CD4-positive, alpha-beta memory T cell (primary cell): ENCODE data around the gene SPOPL. TPM values are rescaled to one million over a fixed set of nuclear protein-coding genes. Genes with fewer than 3 reads are reported as not detected.
A peak's percentile ranks its signal among the peaks of the same experiment; 100 is the strongest.
"Not testable (repeated sequence)": the region's sequence is repeated elsewhere in the genome, so short reads cannot be mapped to it uniquely, and the experiment has no call there.

ENCODE experiments used
- CTCF ChIA-PET: fragments of 350-600 bp; sonication (Branson Sonifier 250); formaldehyde crosslinking; loops from one replicate; lab custom pipeline; 2021; ENCODE audit warnings: inconsistent platforms; ENCODE audit not compliant: partially characterized antibody; lab: Charles Lee
- POLR2A ChIA-PET: fragments of 350-600 bp; sonication (Branson Sonifier 250); formaldehyde crosslinking; loops from one replicate; lab custom pipeline; 2021; ENCODE audit not compliant: partially characterized antibody; lab: Charles Lee
- DNase-seq, 5 donors: peaks; one replicate each; pipeline versions ENCODE4 v3.0.0 to v3.0.0-alpha.2; 2020 to 2022; ENCODE audit warnings: mixed read lengths in 1 of 5
- H3K27ac ChIP-seq: one replicate; pipeline ENCODE4 v1.7.0; 2013; ENCODE audit warnings: low read depth, low read length
- H3K27me3 ChIP-seq: 2 replicates; pipeline ENCODE4 v1.7.0; 2013; ENCODE audit warnings: mild to moderate bottlenecking, low read length, moderate library complexity; ENCODE audit not compliant: insufficient read depth
- H3K36me3 ChIP-seq: 2 replicates; pipeline ENCODE4 v1.7.0; 2013; ENCODE audit warnings: mild to moderate bottlenecking, low read length, moderate library complexity; ENCODE audit not compliant: insufficient read depth
- H3K4me1 ChIP-seq: 2 replicates; pipeline ENCODE4 v1.7.0; 2013; ENCODE audit warnings: mild to moderate bottlenecking, low read length, moderate library complexity; ENCODE audit not compliant: insufficient read depth
- H3K4me3 ChIP-seq, 2 donors: one replicate each; pipeline ENCODE4 v1.7.0; 2013; ENCODE audit warnings: low read length in 2 of 2, mild to moderate bottlenecking in 1 of 2
- H3K9me3 ChIP-seq, 2 donors: one replicate each; pipeline ENCODE4 v1.7.0; 2013; ENCODE audit warnings: low read length in 2 of 2, control low read depth in 1 of 2; ENCODE audit not compliant: control insufficient read depth in 1 of 2
- H3K27ac Mint-ChIP-seq, 7 donors: one replicate each; pipeline ENCODE4 v1.8.0; 2020 to 2021; ENCODE audit warnings: mixed read lengths in 7 of 7, mild to moderate bottlenecking in 6 of 7, inconsistent platforms in 3 of 7, moderate library complexity in 3 of 7
- H3K27me3 Mint-ChIP-seq, 2 donors: one replicate each; pipeline ENCODE4 v1.8.0; 2020 to 2021; ENCODE audit warnings: mixed read lengths in 2 of 2
- H3K36me3 Mint-ChIP-seq, 2 donors: one replicate each; pipeline ENCODE4 v1.8.0; 2020 to 2021; ENCODE audit warnings: mixed read lengths in 2 of 2, inconsistent platforms in 1 of 2, mild to moderate bottlenecking in 1 of 2
- H3K4me1 Mint-ChIP-seq, 4 donors: one replicate each; pipeline ENCODE4 v1.8.0; 2020 to 2021; ENCODE audit warnings: mixed read lengths in 4 of 4, mild to moderate bottlenecking in 1 of 4
- H3K4me3 Mint-ChIP-seq, 8 donors: one replicate each; pipeline ENCODE4 v1.8.0; 2020 to 2021; ENCODE audit warnings: mixed read lengths in 8 of 8, mild to moderate bottlenecking in 7 of 8, moderate library complexity in 6 of 8, inconsistent platforms in 3 of 8
- H3K9me3 Mint-ChIP-seq, 8 donors: one replicate each; pipeline ENCODE4 v1.8.0; 2020 to 2021; ENCODE audit warnings: mixed read lengths in 8 of 8, mild to moderate bottlenecking in 5 of 8, inconsistent platforms in 3 of 8, moderate library complexity in 1 of 8
- intact Hi-C: fragments of 100-400 bp; cut with micrococcal nuclease; formaldehyde crosslinking; loops from one replicate; pipeline ENCODE4 v1.15.1; 2023
- polyA plus RNA-seq, 2 donors: library from polyadenylated mRNA; unstranded; fragments of 300-500 nt; fragmentation: Illumina TruSeq; gene quantifications; one replicate each; pipeline ENCODE4 v1.2.3, GENCODE V29; 2021
- total RNA-seq, 2 experiments: library from RNA; stranded (reverse); gene quantifications; one replicate each; pipeline ENCODE4 v1.2.3, GENCODE V29; 2021

Gene SPOPL
- total and polyA plus RNA-seq, 4 experiments from 2014 or later = 0.71 to 18.6 (median 10.3) TPM

DNA sequence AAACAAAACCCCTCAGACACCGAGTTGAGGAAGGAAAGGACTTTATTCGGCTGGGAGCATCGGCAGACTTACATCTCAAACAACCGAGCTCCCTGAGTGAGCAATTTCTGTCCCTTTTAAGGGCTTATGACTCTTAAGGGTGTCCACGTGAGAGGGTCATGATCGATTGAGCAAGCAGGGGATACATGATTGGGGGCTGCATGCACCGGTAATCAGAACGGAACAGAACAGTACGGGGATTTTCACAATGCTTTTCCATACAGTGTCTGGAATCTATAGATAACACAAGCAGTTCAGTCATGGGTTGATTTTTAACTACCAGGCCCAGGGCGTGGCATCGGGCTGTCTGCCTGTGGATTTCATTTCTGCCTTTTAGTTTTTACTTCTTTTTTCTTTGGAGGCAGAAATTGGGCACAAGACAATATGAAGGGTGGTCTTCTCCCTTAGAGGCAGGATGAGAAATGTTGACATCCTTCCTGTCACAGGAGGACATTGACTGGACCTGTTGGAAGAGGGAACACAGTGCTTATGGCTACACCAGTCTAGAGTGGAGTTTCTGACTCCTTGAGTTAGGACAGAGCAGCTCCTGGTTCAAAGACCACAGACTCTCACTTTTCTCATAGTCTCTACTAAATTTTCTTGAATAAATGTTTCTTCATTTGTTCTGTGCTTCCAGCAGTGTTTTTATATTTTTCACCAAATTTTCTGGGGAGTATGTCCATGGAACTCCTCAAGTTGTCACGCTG lies 35.8 kb downstream of the SPOPL start:
- no peak for DNase-seq
- Mint-ChIP-seq H3K27me3 (no peaks in the 10 kb centered on the region), H3K4me3 (no peak overlapping the region), H3K9me3 (peaks cover 0 to 28% (median 22%) of the 10 kb centered on the region in 8 donors), H3K27ac (no peak overlapping the region), H3K36me3 (peaks cover 37 to 51% of the 10 kb centered on the region in 2 donors), H3K4me1 (peaks cover 18 to 31% (median 22%) of the 10 kb centered on the region in 4 donors)
- POLR2A ChIA-PET = no interaction called here
- Histone ChIP-seq H3K27me3 (no peaks in the 10 kb centered on the region), H3K36me3 (peaks cover 7% of the 10 kb centered on the region), H3K4me1 (no peaks in the 10 kb centered on the region), H3K27ac (no peak overlapping the region), H3K9me3 (peaks cover 0 to 5% of the 10 kb centered on the region in 2 donors), H3K4me3 (no peak overlapping the region)
- intact Hi-C loops = no loop called here
- CTCF ChIA-PET = no interaction called here

- not testable (repeated sequence) for H3K9me3 ChIP-seq
These were observed 42.6 kb downstream of the SPOPL start for GRCh38 chr2:138544206-138544605.

GRCh38 chr2:138548796-138549195 lies 47.2 kb downstream of the SPOPL start:
- H3K36me3 ChIP-seq = peaks cover 7% of the 10 kb centered on the region
- H3K9me3 Mint-ChIP-seq = no peaks in the 10 kb centered on the region
- H3K27ac ChIP-seq = no peak overlapping the region
- H3K9me3 ChIP-seq = no peaks in the 10 kb centered on the region
- H3K36me3 Mint-ChIP-seq = peaks cover 39 to 44% of the 10 kb centered on the region in 2 donors
- intact Hi-C loops = no loop called here
- DNase-seq = no peak
- ChIA-PET CTCF (no interaction called here), POLR2A (no interaction called here)
- H3K4me3 ChIP-seq = no peak overlapping the region
- H3K27ac Mint-ChIP-seq = no peak overlapping the region
- no peaks in the 10 kb centered on the region for H3K27me3 ChIP-seq
- H3K27me3 Mint-ChIP-seq = no peaks in the 10 kb centered on the region
- H3K4me1 ChIP-seq = no peaks in the 10 kb centered on the region
- no peak overlapping the region for H3K4me3 Mint-ChIP-seq
- peaks cover 9 to 22% (median 19%) of the 10 kb centered on the region in 4 donors for H3K4me1 Mint-ChIP-seq

More at GRCh38 chr2:138544206-138544605, 42.6 kb downstream of the SPOPL start:
- H3K27ac Mint-ChIP-seq, CTCF ChIA-PET, POLR2A ChIA-PET, H3K27me3 Mint-ChIP-seq, H3K36me3 ChIP-seq, H3K27me3 ChIP-seq, H3K4me1 ChIP-seq, H3K27ac ChIP-seq, DNase-seq, H3K4me3 ChIP-seq, H3K4me3 Mint-ChIP-seq, intact Hi-C loops, H3K9me3 Mint-ChIP-seq: not testable (repeated sequence)
- Mint-ChIP-seq H3K36me3 (peaks cover 21 to 25% of the 10 kb centered on the region in 2 donors), H3K4me1 (peaks cover 22 to 47% (median 36%) of the 10 kb centered on the region in 4 donors)

GRCh38 chr2:138550172-138550571 lies 48.6 kb downstream of the SPOPL start:
- H3K4me1 Mint-ChIP-seq = peaks cover 5 to 18% (median 11%) of the 10 kb centered on the region in 4 donors
- Histone ChIP-seq H3K4me3 (no peak overlapping the region), H3K27ac (no peak overlapping the region), H3K27me3 (no peaks in the 10 kb centered on the region), H3K9me3 (no peaks in the 10 kb centered on the region), H3K4me1 (no peaks in the 10 kb centered on the region), H3K36me3 (peaks cover 10% of the 10 kb centered on the region)
- no peak for DNase-seq
- POLR2A ChIA-PET = no interaction called here
- intact Hi-C loops = no loop called here
- no peaks in the 10 kb centered on the region for H3K27me3 Mint-ChIP-seq
- peaks cover 46% of the 10 kb centered on the region in 2 donors for H3K36me3 Mint-ChIP-seq
- H3K4me3 Mint-ChIP-seq = no peak overlapping the region
- no peak overlapping the region for H3K27ac Mint-ChIP-seq
- H3K9me3 Mint-ChIP-seq = peaks cover 0 to 2% (median 0%) of the 10 kb centered on the region in 8 donors
- CTCF ChIA-PET = no interaction called here

- Histone ChIP-seq H3K27me3 (no peaks in the 10 kb centered on the region), H3K27ac (no peak overlapping the region), H3K36me3 (peaks cover 10% of the 10 kb centered on the region), H3K4me1 (no peaks in the 10 kb centered on the region), H3K4me3 (no peak overlapping the region), H3K9me3 (no peaks in the 10 kb centered on the region)
- peaks cover 49 to 51% of the 10 kb centered on the region in 2 donors for H3K36me3 Mint-ChIP-seq
- no peak for DNase-seq
- ChIA-PET POLR2A (no interaction called here), CTCF (no interaction called here)
- peak overlapping the region in 1 of 7 donors; percentile 2 for H3K27ac Mint-ChIP-seq
- H3K9me3 Mint-ChIP-seq = peaks cover 0 to 2% (median 0%) of the 10 kb centered on the region in 8 donors
- H3K4me3 Mint-ChIP-seq = no peak overlapping the region
- H3K4me1 Mint-ChIP-seq = peaks cover 5 to 18% (median 11%) of the 10 kb centered on the region in 4 donors
- intact Hi-C loops = no loop called here
- H3K27me3 Mint-ChIP-seq = no peaks in the 10 kb centered on the region
These were observed 49.2 kb downstream of the SPOPL start for GRCh38 chr2:138550670-138551287.

- no peaks in the 10 kb centered on the region for H3K27me3 Mint-ChIP-seq
- Histone ChIP-seq H3K36me3 (peaks cover 10% of the 10 kb centered on the region), H3K4me3 (no peak overlapping the region), H3K9me3 (no peaks in the 10 kb centered on the region), H3K27me3 (no peaks in the 10 kb centered on the region), H3K27ac (no peak overlapping the region), H3K4me1 (no peaks in the 10 kb centered on the region)
- peaks cover 0 to 2% (median 0%) of the 10 kb centered on the region in 8 donors for H3K9me3 Mint-ChIP-seq
- H3K36me3 Mint-ChIP-seq = peaks cover 52 to 61% of the 10 kb centered on the region in 2 donors
- intact Hi-C loops = no loop called here
- ChIA-PET POLR2A (no interaction called here), CTCF (no interaction called here)
- DNase-seq = no peak
- H3K4me3 Mint-ChIP-seq = no peak overlapping the region
- peaks cover 0 to 8% (median 2%) of the 10 kb centered on the region in 4 donors for H3K4me1 Mint-ChIP-seq
- H3K27ac Mint-ChIP-seq = no peak overlapping the region
These were observed 52.6 kb downstream of the SPOPL start for GRCh38 chr2:138554123-138554522.

- DNase-seq = no peak
- ChIA-PET POLR2A (no interaction called here), CTCF (interaction anchor here (0.6 kb wide), 1 partner anchor 25 kb away, joined by 3 read pairs; no protein-coding TSS in a partner anchor)
- Mint-ChIP-seq H3K36me3 (peaks cover 47 to 56% of the 10 kb centered on the region in 2 donors), H3K27me3 (no peaks in the 10 kb centered on the region), H3K9me3 (no peaks in the 10 kb centered on the region), H3K27ac (no peak overlapping the region), H3K4me3 (no peak overlapping the region), H3K4me1 (peaks cover 0 to 2% (median 0%) of the 10 kb centered on the region in 4 donors)
- Histone ChIP-seq H3K4me1 (no peaks in the 10 kb centered on the region), H3K4me3 (no peak overlapping the region), H3K9me3 (no peaks in the 10 kb centered on the region), H3K27me3 (no peaks in the 10 kb centered on the region), H3K36me3 (peaks cover 6% of the 10 kb centered on the region), H3K27ac (no peak overlapping the region)
- intact Hi-C loops = no loop called here
These were observed 58.1 kb downstream of the SPOPL start for GRCh38 chr2:138559641-138560040.
